HG03432 (cell line): Measurements from ENCODE around the gene MOB3B.

Source experiments
- ATAC-seq: cut with Tn5 transposase; IDR thresholded peaks from one replicate; pipeline ENCODE4 v1.9.1; 2021; ENCODE audit warnings: mild to moderate bottlenecking, moderate library complexity; ENCODE audit not compliant: unreplicated experiment

The MOB3B gene

DNA sequence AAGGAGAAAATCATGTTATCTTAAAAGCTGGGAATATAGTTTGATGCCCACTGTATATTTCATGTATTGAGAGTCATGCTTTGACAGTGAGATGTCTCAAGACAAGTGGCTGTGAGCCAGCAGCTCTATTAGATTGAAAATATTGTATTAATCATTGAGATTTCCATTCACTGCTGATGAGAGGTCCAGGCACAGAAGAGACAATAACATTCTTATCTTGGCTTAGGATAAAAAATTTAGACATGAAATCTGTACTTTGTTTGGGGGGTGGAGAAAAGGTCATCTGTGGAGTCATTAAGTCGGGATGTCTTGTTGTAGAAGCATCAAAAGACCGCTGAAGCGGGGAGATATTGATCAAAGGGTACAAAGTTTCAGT lies 134.8 kb downstream of the MOB3B start:
- no peak for ATAC-seq

DNA sequence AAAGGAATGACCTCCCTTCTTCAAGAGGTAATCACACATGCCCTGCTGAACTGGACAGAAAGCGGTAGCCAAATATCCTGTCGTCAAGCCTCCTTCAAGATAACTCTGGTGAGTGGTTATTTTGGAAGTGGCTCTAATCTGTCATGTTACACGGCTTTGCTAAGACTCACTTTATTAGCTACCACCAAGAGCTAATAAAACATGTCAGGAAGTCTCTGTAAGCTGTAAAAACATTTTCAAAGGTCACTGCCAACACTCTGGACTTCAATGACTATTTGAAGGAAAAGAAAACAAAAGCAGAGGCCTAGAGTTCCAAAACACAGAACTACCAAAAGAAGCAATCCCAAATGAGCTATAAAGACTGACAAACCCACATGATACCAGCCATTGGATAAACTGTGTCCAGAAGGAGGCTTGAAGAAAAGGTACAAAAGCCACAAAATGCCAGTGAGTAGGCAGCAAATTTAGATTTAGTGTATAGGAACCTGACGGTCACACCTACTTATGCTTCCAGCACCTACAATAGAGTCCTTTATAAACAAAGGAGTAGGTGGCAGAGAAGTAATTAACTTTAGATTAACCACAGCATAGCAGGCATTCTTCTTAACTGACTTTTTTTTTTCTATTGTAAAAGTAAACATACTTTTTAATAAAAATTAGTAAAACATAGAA lies 135.3 kb downstream of the MOB3B start:
- ATAC-seq = no peak

GRCh38 chr9:27393054-27393846 lies 136.4 kb downstream of the MOB3B start:
- no peak for ATAC-seq

DNA sequence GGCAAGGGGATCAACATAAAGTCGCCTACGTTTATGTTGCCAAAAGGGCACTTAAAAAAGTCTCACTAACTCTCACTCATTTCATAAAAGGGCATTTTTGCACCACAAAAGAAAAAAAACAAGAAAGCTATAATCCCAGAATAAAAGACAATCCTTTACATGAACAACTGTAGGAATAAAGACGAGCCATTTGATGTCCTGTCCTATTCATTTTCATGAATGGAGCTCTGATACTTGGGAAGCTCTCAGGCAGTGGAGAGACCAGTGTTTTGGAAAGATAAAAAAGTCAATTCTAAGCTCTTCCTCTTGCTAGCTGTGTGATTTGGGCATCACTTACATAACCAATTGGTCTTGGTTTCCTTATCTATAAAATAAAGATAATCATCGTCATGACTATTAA lies 137.2 kb downstream of the MOB3B start:
- no peak for ATAC-seq

GRCh38 chr9:27391040-27391895 lies 138.3 kb downstream of the MOB3B start:
- ATAC-seq = no peak

DNA sequence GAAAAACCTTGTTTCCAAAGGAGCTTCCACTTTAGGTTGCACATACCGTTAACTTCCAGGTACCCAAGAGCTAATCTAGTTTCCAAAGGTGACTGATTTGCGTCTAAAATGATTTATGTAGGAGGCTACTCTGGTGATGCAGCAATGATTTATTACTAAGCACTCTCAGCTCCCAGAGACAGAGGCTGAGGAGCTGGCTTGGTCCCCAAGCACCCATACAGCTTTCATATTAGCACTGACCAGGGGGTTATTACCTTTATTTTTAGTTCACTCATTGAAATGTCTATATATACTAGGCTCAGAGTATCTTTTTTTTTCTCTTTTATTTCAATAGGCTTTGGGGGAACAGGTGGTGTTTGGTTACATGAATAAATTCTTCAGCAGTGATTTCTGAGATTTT lies 141.5 kb downstream of the MOB3B start:
- ATAC-seq = no peak

- no peak for ATAC-seq
Observed at GRCh38 chr9:27387722-27388121, 141.9 kb downstream of the MOB3B start.

DNA sequence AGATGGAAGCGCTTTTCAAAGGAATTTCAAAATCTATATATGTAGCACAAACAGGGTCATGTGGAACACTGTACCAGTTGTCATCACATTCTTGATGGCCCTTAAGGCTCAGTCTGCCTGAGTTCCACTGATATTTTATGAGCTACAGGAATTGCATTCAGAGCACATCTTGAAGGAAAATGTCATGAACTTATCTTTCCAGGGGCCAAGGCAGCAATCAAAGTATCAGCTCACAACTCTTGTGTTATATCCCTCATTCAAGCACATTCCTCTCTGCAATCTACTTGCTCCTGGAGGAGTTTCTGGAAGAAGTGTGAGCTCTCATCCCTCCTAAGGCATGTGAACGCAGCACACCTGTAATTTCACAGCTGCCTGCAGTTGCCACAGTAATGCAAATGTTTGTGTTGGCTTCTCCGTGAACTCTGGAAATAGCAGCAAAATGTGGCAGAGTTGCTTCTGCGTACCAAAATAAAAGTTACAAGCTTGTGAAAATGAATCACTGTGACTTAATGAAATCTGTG lies 143.0 kb downstream of the MOB3B start:
- ATAC-seq = peak; percentile 50

DNA sequence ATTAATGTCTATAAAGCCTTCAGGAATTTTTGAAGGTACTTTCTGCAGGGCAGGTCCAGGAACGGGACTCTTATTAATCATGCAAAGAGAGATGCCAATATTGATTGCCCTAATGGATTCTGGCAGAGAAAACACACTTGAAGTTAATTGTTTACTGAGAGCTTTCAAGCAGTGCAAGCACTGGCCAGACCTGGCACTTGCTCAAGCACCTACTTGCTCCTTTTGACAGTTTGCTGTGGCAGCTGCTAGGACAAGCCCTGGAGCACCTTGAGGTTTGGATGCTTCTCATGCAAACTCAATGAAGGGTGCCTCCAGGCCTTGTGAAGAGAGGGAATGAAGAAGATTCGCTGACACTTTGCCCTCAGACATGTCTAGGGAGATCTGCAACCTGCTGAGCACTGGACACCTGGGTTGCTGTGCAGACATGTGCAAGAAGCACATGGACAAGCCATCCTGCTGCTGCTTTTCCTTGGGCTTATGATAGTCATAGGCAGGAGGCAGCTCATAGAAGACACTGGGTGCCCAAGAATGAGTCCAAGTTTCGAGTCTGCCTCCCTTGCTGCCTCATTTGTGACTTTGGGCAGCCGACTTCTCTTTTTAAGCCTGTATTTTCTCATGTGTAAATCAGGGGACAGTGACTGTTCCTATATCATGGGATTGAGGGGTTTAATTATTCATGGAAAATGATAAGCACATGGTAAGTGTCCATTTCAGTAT lies 143.8 kb downstream of the MOB3B start:
- no peak for ATAC-seq

GRCh38 chr9:27384262-27385014 lies 145.2 kb downstream of the MOB3B start:
- no peak for ATAC-seq

DNA sequence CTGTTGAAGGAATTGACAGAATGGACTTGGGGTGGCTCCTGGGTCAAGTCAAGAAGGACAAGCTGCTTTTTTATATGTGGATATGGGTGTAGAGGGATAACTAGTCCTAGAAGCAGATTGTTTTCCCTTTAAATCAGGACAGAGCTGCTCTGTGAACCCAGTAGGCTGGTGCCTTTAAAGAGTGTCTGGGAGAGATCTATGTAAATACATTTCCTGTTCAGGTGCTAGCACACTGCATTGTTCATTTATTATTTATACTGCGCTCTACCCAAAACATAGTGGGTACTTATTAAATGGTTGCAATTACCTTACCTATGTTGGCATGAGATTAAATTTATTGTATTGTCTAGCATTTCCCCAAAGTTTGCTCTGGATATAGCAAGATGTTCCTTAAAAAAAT lies 146.1 kb downstream of the MOB3B start:
- no peak for ATAC-seq

GRCh38 chr9:27382975-27383374 lies 146.6 kb downstream of the MOB3B start:
- ATAC-seq = no peak

GRCh38 chr9:27382308-27382707 lies 147.3 kb downstream of the MOB3B start:
- ATAC-seq = no peak

GRCh38 chr9:27379311-27380251 lies 150.0 kb downstream of the MOB3B start:
- ATAC-seq = peak; percentile 24

DNA sequence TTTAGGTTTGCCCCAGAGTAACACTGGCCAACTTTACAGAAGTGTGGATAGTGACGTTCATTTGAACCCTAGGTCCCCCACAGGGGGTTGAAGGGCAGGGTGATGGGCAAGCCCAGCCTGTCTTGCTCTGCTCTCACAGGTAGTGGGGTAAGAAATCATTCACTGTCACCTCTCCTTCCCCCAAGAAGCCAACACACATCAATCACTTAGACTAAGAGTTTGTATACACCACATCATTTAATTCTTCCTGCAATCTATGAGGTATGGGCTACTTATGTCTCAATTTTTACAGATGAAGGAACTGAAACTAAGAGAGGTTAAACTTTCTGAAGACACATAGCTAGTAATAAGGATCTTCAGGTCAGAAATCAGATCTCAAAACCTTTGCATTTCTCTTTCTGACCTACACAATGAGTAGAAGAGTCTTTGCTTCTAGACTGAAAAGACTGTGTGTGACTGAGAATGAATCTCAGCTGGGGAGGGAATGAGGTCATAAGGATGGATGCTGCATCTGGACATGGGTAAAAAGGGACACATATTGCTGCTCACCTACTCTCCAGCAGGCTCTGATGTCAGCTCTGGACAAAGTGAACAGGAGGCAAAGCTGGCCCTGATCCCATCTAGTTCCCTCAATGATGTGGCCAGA lies 151.7 kb downstream of the MOB3B start:
- ATAC-seq = peak; percentile 87

- ATAC-seq = peak; percentile 40
Observed at GRCh38 chr9:27377147-27377807, 152.3 kb downstream of the MOB3B start.

DNA sequence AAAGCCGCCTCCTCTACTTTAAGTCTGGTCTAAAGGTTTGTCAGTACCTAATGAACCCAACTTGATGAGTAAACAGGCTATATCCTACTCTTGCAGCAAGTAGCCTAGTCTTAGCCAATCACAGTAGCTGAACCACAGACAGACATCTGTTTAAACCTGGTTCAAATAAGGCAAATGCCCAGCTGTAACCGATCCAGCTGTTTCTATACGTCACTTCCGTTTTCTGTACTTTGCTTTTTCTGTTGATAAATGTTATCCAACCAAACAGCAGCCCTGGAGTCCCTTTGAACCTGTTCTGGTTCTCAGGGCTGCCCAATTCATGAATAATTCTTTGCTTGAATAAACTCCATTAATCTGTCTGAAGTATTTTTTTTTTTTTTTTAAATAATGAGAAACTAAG lies 155.8 kb downstream of the MOB3B start:
- no peak for ATAC-seq

DNA sequence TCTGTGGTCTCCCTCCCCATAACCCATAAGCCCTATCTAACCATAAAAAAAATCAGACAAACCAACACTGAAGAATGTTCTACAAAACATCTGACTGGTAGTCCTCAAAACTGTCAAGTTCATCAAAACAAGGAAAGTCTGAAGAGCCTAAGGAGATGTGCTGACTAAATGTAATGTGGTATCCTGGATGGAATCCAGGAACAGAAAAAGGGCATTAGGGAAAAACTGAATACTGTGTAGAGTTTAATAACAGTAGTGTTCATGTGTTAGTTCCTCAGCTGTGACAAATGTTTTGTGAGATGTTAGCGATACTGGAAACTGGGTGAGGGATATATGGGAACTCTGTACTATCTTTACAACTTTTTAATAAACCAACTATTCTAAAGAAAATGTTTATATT lies 157.0 kb downstream of the MOB3B start:
- ATAC-seq = no peak
